Measurements from ENCODE around the gene TRIM31. TPM values are rescaled to one million over a fixed set of nuclear protein-coding genes. Genes with fewer than 3 reads are reported as not detected.

TRIM31 gene
- total RNA-seq, 1 experiment from 2014 or later: not detected

- no peaks in the 10 kb centered on the region for H3K9me3 ChIP-seq (ENCODE audit: control insufficient read depth, low read depth, low read length)
- H3K27me3 Mint-ChIP-seq (ENCODE audit: low read depth): peaks cover 51% of the 10 kb centered on the region
- H4K8ac ChIP-seq (replicated peaks; ENCODE audit: insufficient read length, low read depth, low read length): no peak overlapping the region
- H2BK5ac ChIP-seq (ENCODE audit: insufficient read length, low read length): no peak overlapping the region
- no peak for TF ChIP-seq CTCF (conservative IDR thresholded peaks at IDR 0.05)
- no peaks in the 10 kb centered on the region for H4K20me1 ChIP-seq (ENCODE audit: control insufficient read depth, insufficient read depth, insufficient read length)
- no peaks in the 10 kb centered on the region for H3K4me1 Mint-ChIP-seq
- H3K36me3 Mint-ChIP-seq (ENCODE audit: insufficient read depth in 1 of 3, low read depth in 3 of 3): no peaks in the 10 kb centered on the region
- no peak overlapping the region; a peak in 1 of 5 replicates for H3K4me3 Mint-ChIP-seq
- no peak overlapping the region for H2BK120ac ChIP-seq (ENCODE audit: low read depth, low read length, poor library complexity, severe bottlenecking)
- H3K18ac ChIP-seq (ENCODE audit: insufficient read length, low read depth, low read length): no peak overlapping the region
- H3T11ph ChIP-seq (ENCODE audit: low read length): no peak overlapping the region
- no peak overlapping the region for H2AK5ac ChIP-seq (ENCODE audit: insufficient read length, low read length)
- H2AFZ ChIP-seq (ENCODE audit: low read length): no peak overlapping the region
- no peaks in the 10 kb centered on the region for H3K9me3 Mint-ChIP-seq
- H3K23ac ChIP-seq (ENCODE audit: insufficient read length, low read depth, low read length): no peak overlapping the region
- H3K4me2 ChIP-seq (ENCODE audit: insufficient read depth, insufficient read length, low read length): no peak overlapping the region
- no peaks in the 10 kb centered on the region for H3K79me1 ChIP-seq (ENCODE audit: insufficient read depth, low read depth, low read length, poor library complexity, severe bottlenecking)
- no peak overlapping the region for H3K9ac ChIP-seq (ENCODE audit: extremely low read depth, insufficient read length, low read length)
- H2BK12ac ChIP-seq (ENCODE audit: insufficient read length, low read depth, low read length): no peak overlapping the region
- no peak overlapping the region for H2BK15ac ChIP-seq (ENCODE audit: low read depth, low read length)
- H3K27me3 ChIP-seq (ENCODE audit: insufficient read depth, low read length): no peaks in the 10 kb centered on the region
- no peak overlapping the region for H3K27ac Mint-ChIP-seq
- H3K27ac ChIP-seq (ENCODE audit: insufficient read length, low read depth, low read length): no peak overlapping the region
- H3K4me1 ChIP-seq (ENCODE audit: insufficient read depth, low read length): peaks cover 3% of the 10 kb centered on the region; the same call in 1 of the 2 replicates
- H3K14ac ChIP-seq (ENCODE audit: insufficient read depth, low read length): no peak overlapping the region; the same call in 1 of the 2 replicates
- no peak overlapping the region for H2BK20ac ChIP-seq (ENCODE audit: low read depth, low read length, poor library complexity, severe bottlenecking)
- H4K5ac ChIP-seq (ENCODE audit: insufficient read length, low read depth, low read length): no peak overlapping the region
- DNase-seq: no peak
- no CpG with 5 or more reads among the region's 17 CpGs for WGBS (ENCODE audit: extremely low coverage, insufficient read length, low lambda C conversion rate)
- no peaks in the 10 kb centered on the region for H3K23me2 ChIP-seq (ENCODE audit: insufficient read length, low read depth, low read length, poor library complexity, severe bottlenecking)
- no peak overlapping the region for H4K91ac ChIP-seq (ENCODE audit: insufficient read length, low read depth, low read length)
- H3K4ac ChIP-seq (ENCODE audit: low read depth, low read length): no peak overlapping the region
- H3K79me2 ChIP-seq (ENCODE audit: insufficient read depth, low read length): no peaks in the 10 kb centered on the region
- H3K56ac ChIP-seq (ENCODE audit: insufficient read length, low read depth, low read length): no peak overlapping the region
These were observed 47.3 kb upstream of the TRIM31 start for GRCh38 chr6:30160008-30160784.
